WTC11 (cell line): ENCODE data around the gene UNC5A. TPM values are rescaled to one million over a fixed set of nuclear protein-coding genes. Genes with fewer than 3 reads are reported as not detected.

Source experiments
- ATAC-seq: fragments of 200-7000 bp; cut with Tn5 transposase; 2 replicates; pipeline ENCODE4 v1.10.0; 2021; ENCODE audit warnings: mild to moderate bottlenecking, moderate library complexity
- CTCF ChIA-PET: fragments of 300-600 bp; sonication (Branson Sonifier 250); formaldehyde crosslinking; loops from one replicate; lab custom pipeline; 2021; ENCODE audit warnings: antibody characterized with exemption; lab: Charles Lee
- POLR2A ChIA-PET: fragments of 350-600 bp; sonication (Branson Sonifier 250); formaldehyde crosslinking; loops from one replicate; lab custom pipeline; 2021; ENCODE audit warnings: antibody characterized with exemption; lab: Charles Lee
- DNase-seq: peaks from one replicate; pipeline ENCODE4 v3.0.0; 2021; ENCODE audit warnings: low spot score
- H3K27ac Mint-ChIP-seq: 2 replicates; pipeline ENCODE4 v1.8.0; 2021; ENCODE audit warnings: mixed read lengths
- H3K27me3 Mint-ChIP-seq: 2 replicates; pipeline ENCODE4 v1.8.0; 2021; ENCODE audit warnings: low read depth, mild to moderate bottlenecking, moderate library complexity, mixed read lengths
- H3K36me3 Mint-ChIP-seq: 2 replicates; pipeline ENCODE4 v1.8.0; 2021; ENCODE audit warnings: mixed read lengths
- H3K4me1 Mint-ChIP-seq: 2 replicates; pipeline ENCODE4 v1.8.0; 2022; ENCODE audit warnings: mixed read lengths
- H3K4me3 Mint-ChIP-seq: 2 replicates; pipeline ENCODE4 v1.8.0; 2021; ENCODE audit warnings: mild to moderate bottlenecking, moderate library complexity, mixed read lengths
- H3K9me3 Mint-ChIP-seq: 2 replicates; pipeline ENCODE4 v1.8.0; 2021; ENCODE audit warnings: mixed read lengths
- ATF1 ChIP-seq: sonication (generic); formaldehyde crosslinking; IDR thresholded peaks from 2 replicates; pipeline ENCODE4 v1.8.1; 2023; ENCODE audit warnings: mild to moderate bottlenecking, moderate library complexity, missing genetic modification reagents
- E2F4 ChIP-seq: sonication (generic); formaldehyde crosslinking; IDR thresholded peaks from 2 replicates; pipeline ENCODE4 v1.8.1; 2022; ENCODE audit warnings: low read depth, mild to moderate bottlenecking, moderate library complexity, missing genetic modification reagents, borderline replicate concordance
- GRHL2 ChIP-seq: fragments of 250-450 bp; sonication (Bioruptor Pico); IDR thresholded peaks from 2 replicates; pipeline ENCODE4 v1.8.0; 2022; ENCODE audit warnings: mild to moderate bottlenecking, moderate library complexity; ENCODE audit not compliant: insufficient replicate concordance, severe bottlenecking
- KAT7 ChIP-seq: sonication (generic); formaldehyde crosslinking; IDR thresholded peaks from 2 replicates; pipeline ENCODE4 v1.8.1; 2023; ENCODE audit warnings: missing genetic modification reagents, mild to moderate bottlenecking, borderline replicate concordance
- MLX ChIP-seq: sonication (generic); formaldehyde crosslinking; IDR thresholded peaks from 2 replicates; pipeline ENCODE4 v1.8.1; 2023; ENCODE audit warnings: mild to moderate bottlenecking, missing genetic modification reagents, moderate library complexity
- NFATC4 ChIP-seq: fragments of 250-450 bp; sonication (Bioruptor Pico); IDR thresholded peaks from 2 replicates; pipeline ENCODE4 v1.9.0; 2021; ENCODE audit warnings: mild to moderate bottlenecking
- NFE2L1 ChIP-seq: sonication (generic); formaldehyde crosslinking; IDR thresholded peaks from 2 replicates; pipeline ENCODE4 v1.8.1; 2023; ENCODE audit warnings: missing genetic modification reagents
- NR2C2 ChIP-seq: sonication (generic); formaldehyde crosslinking; IDR thresholded peaks from 2 replicates; pipeline ENCODE4 v1.8.0; 2022; ENCODE audit warnings: mild to moderate bottlenecking, missing genetic modification reagents
- NR3C1 ChIP-seq: sonication (generic); formaldehyde crosslinking; conservative IDR thresholded peaks from 2 replicates; pipeline ENCODE4 v1.8.1; 2023; ENCODE audit warnings: low read depth, mild to moderate bottlenecking, missing genetic modification reagents
- RORB ChIP-seq: fragments of 250-450 bp; sonication (Bioruptor Pico); IDR thresholded peaks from 2 replicates; pipeline ENCODE4 v1.9.0; 2021; ENCODE audit warnings: mild to moderate bottlenecking
- SOX15 ChIP-seq: fragments of 250-450 bp; sonication (Bioruptor Pico); IDR thresholded peaks from 2 replicates; pipeline ENCODE4 v1.9.0; 2021; ENCODE audit warnings: mild to moderate bottlenecking
- SP1 ChIP-seq: sonication (generic); formaldehyde crosslinking; conservative IDR thresholded peaks from 2 replicates; pipeline ENCODE4 v1.8.1; 2022; ENCODE audit warnings: missing genetic modification reagents
- TCF7 ChIP-seq: sonication (generic); formaldehyde crosslinking; IDR thresholded peaks from 2 replicates; pipeline ENCODE4 v1.8.0; 2022; ENCODE audit warnings: mild to moderate bottlenecking, low read depth, missing genetic modification reagents, moderate library complexity
- TP53 ChIP-seq: sonication (generic); formaldehyde crosslinking; IDR thresholded peaks from 2 replicates; pipeline ENCODE4 v1.8.1; 2023; ENCODE audit warnings: mild to moderate bottlenecking, missing genetic modification reagents
- ZNF317 ChIP-seq: sonication (generic); formaldehyde crosslinking; IDR thresholded peaks from 2 replicates; pipeline ENCODE4 v1.8.1; 2023; ENCODE audit warnings: low read depth, mild to moderate bottlenecking, moderate library complexity, missing genetic modification reagents, borderline replicate concordance
- ZNF671 ChIP-seq: fragments of 250-450 bp; sonication (Bioruptor Pico); IDR thresholded peaks from 2 replicates; pipeline ENCODE4 v1.8.0; 2021; ENCODE audit warnings: mild to moderate bottlenecking
- total RNA-seq: library from RNA; stranded (reverse); gene quantifications from 3 replicates; pipeline ENCODE4 v1.2.3, GENCODE V29; 2021
- TF ChIP-seq, protein P1 (sequence below): sonication (generic); formaldehyde crosslinking; IDR thresholded peaks from 2 replicates; pipeline ENCODE4 v1.8.0; 2023; ENCODE audit warnings: mild to moderate bottlenecking, missing genetic modification reagents
- TF ChIP-seq, protein P2 (sequence below): sonication (generic); formaldehyde crosslinking; IDR thresholded peaks from 2 replicates; pipeline ENCODE4 v1.8.0; 2022; ENCODE audit warnings: missing genetic modification reagents
- TF ChIP-seq, protein P3 (sequence below): fragments of 250-450 bp; sonication (Bioruptor Pico); IDR thresholded peaks from 2 replicates; pipeline ENCODE4 v1.9.0; 2021; ENCODE audit warnings: mild to moderate bottlenecking
- TF ChIP-seq, protein P4 (sequence below): sonication (generic); formaldehyde crosslinking; IDR thresholded peaks from 2 replicates; pipeline ENCODE4 v1.8.1; 2022; ENCODE audit warnings: low read depth, missing genetic modification reagents, borderline replicate concordance

The UNC5A gene
- total RNA-seq, 1 experiment from 2014 or later: 10.2 TPM

- CTCF ChIA-PET: interaction anchor here (0.5 to 1.1 kb wide), 4 partner anchors 71 to 242 kb away, joined by 3 to 5 read pairs (median 4); no protein-coding TSS in a partner anchor
- H3K27ac Mint-ChIP-seq: no peak overlapping the region
Measured at GRCh38 chr5:176888016-176888864, 77.9 kb downstream of the UNC5A start.

More at GRCh38 chr5:176888016-176888864, 77.9 kb downstream of the UNC5A start:
- Mint-ChIP-seq H3K27me3 (no peaks in the 10 kb centered on the region; the same call in 1 of the 2 replicates), H3K36me3 (no peaks in the 10 kb centered on the region), H3K4me3 (no peak overlapping the region), H3K9me3 (no peaks in the 10 kb centered on the region), H3K4me1 (no peaks in the 10 kb centered on the region)
- TF ChIP-seq TP53 (no peak), KAT7 (CRISPR knock-in tag) (no peak), GRHL2 (CRISPR knock-in tag) (no peak), NFE2L1 (no peak), MLX (CRISPR knock-in tag) (no peak), ZNF671 (CRISPR knock-in tag) (no peak), NFATC4 (CRISPR knock-in tag) (no peak), NR2C2 (no peak), SP1 (CRISPR knock-in tag) (no peak), SOX15 (no peak), NR3C1 (CRISPR knock-in tag) (no peak), TCF7 (CRISPR knock-in tag) (no peak), RORB (no peak), ZNF317 (CRISPR knock-in tag) (no peak), ATF1 (no peak), E2F4 (CRISPR knock-in tag) (no peak)
- TF ChIP-seq, protein P1, sequence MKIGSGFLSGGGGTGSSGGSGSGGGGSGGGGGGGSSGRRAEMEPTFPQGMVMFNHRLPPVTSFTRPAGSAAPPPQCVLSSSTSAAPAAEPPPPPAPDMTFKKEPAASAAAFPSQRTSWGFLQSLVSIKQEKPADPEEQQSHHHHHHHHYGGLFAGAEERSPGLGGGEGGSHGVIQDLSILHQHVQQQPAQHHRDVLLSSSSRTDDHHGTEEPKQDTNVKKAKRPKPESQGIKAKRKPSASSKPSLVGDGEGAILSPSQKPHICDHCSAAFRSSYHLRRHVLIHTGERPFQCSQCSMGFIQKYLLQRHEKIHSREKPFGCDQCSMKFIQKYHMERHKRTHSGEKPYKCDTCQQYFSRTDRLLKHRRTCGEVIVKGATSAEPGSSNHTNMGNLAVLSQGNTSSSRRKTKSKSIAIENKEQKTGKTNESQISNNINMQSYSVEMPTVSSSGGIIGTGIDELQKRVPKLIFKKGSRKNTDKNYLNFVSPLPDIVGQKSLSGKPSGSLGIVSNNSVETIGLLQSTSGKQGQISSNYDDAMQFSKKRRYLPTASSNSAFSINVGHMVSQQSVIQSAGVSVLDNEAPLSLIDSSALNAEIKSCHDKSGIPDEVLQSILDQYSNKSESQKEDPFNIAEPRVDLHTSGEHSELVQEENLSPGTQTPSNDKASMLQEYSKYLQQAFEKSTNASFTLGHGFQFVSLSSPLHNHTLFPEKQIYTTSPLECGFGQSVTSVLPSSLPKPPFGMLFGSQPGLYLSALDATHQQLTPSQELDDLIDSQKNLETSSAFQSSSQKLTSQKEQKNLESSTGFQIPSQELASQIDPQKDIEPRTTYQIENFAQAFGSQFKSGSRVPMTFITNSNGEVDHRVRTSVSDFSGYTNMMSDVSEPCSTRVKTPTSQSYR (CRISPR knock-in tag): no peak
- TF ChIP-seq, protein P2, sequence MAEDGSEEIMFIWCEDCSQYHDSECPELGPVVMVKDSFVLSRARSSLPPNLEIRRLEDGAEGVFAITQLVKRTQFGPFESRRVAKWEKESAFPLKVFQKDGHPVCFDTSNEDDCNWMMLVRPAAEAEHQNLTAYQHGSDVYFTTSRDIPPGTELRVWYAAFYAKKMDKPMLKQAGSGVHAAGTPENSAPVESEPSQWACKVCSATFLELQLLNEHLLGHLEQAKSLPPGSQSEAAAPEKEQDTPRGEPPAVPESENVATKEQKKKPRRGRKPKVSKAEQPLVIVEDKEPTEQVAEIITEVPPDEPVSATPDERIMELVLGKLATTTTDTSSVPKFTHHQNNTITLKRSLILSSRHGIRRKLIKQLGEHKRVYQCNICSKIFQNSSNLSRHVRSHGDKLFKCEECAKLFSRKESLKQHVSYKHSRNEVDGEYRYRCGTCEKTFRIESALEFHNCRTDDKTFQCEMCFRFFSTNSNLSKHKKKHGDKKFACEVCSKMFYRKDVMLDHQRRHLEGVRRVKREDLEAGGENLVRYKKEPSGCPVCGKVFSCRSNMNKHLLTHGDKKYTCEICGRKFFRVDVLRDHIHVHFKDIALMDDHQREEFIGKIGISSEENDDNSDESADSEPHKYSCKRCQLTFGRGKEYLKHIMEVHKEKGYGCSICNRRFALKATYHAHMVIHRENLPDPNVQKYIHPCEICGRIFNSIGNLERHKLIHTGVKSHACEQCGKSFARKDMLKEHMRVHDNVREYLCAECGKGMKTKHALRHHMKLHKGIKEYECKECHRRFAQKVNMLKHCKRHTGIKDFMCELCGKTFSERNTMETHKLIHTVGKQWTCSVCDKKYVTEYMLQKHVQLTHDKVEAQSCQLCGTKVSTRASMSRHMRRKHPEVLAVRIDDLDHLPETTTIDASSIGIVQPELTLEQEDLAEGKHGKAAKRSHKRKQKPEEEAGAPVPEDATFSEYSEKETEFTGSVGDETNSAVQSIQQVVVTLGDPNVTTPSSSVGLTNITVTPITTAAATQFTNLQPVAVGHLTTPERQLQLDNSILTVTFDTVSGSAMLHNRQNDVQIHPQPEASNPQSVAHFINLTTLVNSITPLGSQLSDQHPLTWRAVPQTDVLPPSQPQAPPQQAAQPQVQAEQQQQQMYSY (CRISPR knock-in tag): no peak
- TF ChIP-seq, protein P3, sequence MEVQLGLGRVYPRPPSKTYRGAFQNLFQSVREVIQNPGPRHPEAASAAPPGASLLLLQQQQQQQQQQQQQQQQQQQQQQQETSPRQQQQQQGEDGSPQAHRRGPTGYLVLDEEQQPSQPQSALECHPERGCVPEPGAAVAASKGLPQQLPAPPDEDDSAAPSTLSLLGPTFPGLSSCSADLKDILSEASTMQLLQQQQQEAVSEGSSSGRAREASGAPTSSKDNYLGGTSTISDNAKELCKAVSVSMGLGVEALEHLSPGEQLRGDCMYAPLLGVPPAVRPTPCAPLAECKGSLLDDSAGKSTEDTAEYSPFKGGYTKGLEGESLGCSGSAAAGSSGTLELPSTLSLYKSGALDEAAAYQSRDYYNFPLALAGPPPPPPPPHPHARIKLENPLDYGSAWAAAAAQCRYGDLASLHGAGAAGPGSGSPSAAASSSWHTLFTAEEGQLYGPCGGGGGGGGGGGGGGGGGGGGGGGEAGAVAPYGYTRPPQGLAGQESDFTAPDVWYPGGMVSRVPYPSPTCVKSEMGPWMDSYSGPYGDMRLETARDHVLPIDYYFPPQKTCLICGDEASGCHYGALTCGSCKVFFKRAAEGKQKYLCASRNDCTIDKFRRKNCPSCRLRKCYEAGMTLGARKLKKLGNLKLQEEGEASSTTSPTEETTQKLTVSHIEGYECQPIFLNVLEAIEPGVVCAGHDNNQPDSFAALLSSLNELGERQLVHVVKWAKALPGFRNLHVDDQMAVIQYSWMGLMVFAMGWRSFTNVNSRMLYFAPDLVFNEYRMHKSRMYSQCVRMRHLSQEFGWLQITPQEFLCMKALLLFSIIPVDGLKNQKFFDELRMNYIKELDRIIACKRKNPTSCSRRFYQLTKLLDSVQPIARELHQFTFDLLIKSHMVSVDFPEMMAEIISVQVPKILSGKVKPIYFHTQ (CRISPR knock-in tag): no peak
- TF ChIP-seq, protein P4, sequence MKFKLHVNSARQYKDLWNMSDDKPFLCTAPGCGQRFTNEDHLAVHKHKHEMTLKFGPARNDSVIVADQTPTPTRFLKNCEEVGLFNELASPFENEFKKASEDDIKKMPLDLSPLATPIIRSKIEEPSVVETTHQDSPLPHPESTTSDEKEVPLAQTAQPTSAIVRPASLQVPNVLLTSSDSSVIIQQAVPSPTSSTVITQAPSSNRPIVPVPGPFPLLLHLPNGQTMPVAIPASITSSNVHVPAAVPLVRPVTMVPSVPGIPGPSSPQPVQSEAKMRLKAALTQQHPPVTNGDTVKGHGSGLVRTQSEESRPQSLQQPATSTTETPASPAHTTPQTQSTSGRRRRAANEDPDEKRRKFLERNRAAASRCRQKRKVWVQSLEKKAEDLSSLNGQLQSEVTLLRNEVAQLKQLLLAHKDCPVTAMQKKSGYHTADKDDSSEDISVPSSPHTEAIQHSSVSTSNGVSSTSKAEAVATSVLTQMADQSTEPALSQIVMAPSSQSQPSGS: no peak
- ATAC-seq: no peak
- DNase-seq: no peak
- POLR2A ChIA-PET: no interaction called here
